H1 (cell line): ENCODE results near the gene NACA. TPM values are rescaled to one million over a fixed set of nuclear protein-coding genes. Genes with fewer than 3 reads are reported as not detected.
A peak's percentile ranks its signal among the peaks of the same experiment; 100 is the strongest.
"Not testable (repeated sequence)": the region's sequence is repeated elsewhere in the genome, so short reads cannot be mapped to it uniquely, and the experiment has no call there.

Source experiments
- CTCF ChIA-PET: fragments of 300-600 bp; sonication (Branson Sonifier 250); formaldehyde crosslinking; loops from one replicate; lab custom pipeline; 2021; ENCODE audit not compliant: partially characterized antibody; lab: Charles Lee
- POLR2A ChIA-PET: fragments of 300-600 bp; sonication (Branson Sonifier 250); formaldehyde crosslinking; loops from one replicate; lab custom pipeline; 2021; ENCODE audit warnings: inconsistent platforms; ENCODE audit not compliant: partially characterized antibody; lab: Charles Lee
- DNase-seq, 2 experiments: peaks; one replicate each; pipeline versions ENCODE4 v3.0.0 to v3.0.0-alpha.2; 2010 to 2022; ENCODE audit warnings: low spot score in 2 of 2, low read depth in 1 of 2, mixed read lengths in 1 of 2
- FAIRE-seq: peaks from 2 replicates; lab custom pipeline; 2011; peaks lifted over from hg19 to GRCh38; lab: Jason Lieb, UNC
- H2AFZ ChIP-seq: 2 replicates; pipeline ENCODE4 v1.8.1; 2012; ENCODE audit warnings: low read length, inconsistent platforms
- H2AK5ac ChIP-seq: 2 replicates; pipeline ENCODE4 v1.6.1; 2013; ENCODE audit warnings: low read depth, low read length
- H2BK120ac ChIP-seq: replicated peaks from 2 replicates; pipeline ENCODE3; 2013; ENCODE audit warnings: low read depth, low read length, inconsistent platforms
- H2BK12ac ChIP-seq: 2 replicates; pipeline ENCODE4 v1.6.1; 2013; ENCODE audit warnings: low read depth, low read length
- H2BK15ac ChIP-seq: 2 replicates; pipeline ENCODE4 v1.6.1; 2013; ENCODE audit warnings: low read length
- H2BK20ac ChIP-seq: 2 replicates; pipeline ENCODE4 v1.6.1; 2013; ENCODE audit warnings: low read length
- H2BK5ac ChIP-seq: 2 replicates; pipeline ENCODE4 v1.6.1; 2013; ENCODE audit warnings: low read depth, low read length
- H3K14ac ChIP-seq: 2 replicates; pipeline ENCODE4 v1.6.1; 2013; ENCODE audit warnings: inconsistent platforms; ENCODE audit not compliant: insufficient read length
- H3K18ac ChIP-seq: 2 replicates; pipeline ENCODE4 v1.6.1; 2013; ENCODE audit warnings: low read length; ENCODE audit errors: extremely low read depth
- H3K23ac ChIP-seq: 2 replicates; pipeline ENCODE4 v1.6.1; 2013; ENCODE audit warnings: inconsistent platforms; ENCODE audit not compliant: insufficient read length
- H3K23me2 ChIP-seq: 2 replicates; pipeline ENCODE4 v1.6.1; 2013; ENCODE audit warnings: low read depth, low read length
- H3K27ac ChIP-seq: 2 replicates; pipeline ENCODE4 v1.6.1; 2011; ENCODE audit warnings: low read depth, low read length, inconsistent platforms
- H3K27me3 ChIP-seq, 4 experiments: replicated peaks in 1 of 4; 1 replicate in 1 of 4; 2 replicates in 3 of 4; pipeline versions ENCODE4 v1.6.1 to v1.8.1; 2011 to 2013; ENCODE audit warnings: low read length in 3 of 4, mild to moderate bottlenecking in 3 of 4, inconsistent platforms in 2 of 4, mixed read lengths in 2 of 4, moderate library complexity in 1 of 4; ENCODE audit not compliant: control insufficient read depth in 3 of 4, insufficient read depth in 3 of 4; ENCODE audit errors: extremely low read depth in 1 of 4
- H3K36me3 ChIP-seq, 4 experiments: 2 replicates each; pipeline versions ENCODE4 v1.6.1 to v1.8.1; 2011 to 2013; ENCODE audit warnings: mild to moderate bottlenecking in 4 of 4, low read length in 3 of 4, moderate library complexity in 2 of 4, control low read depth in 1 of 4, inconsistent platforms in 1 of 4; ENCODE audit not compliant: insufficient read depth in 4 of 4, control insufficient read depth in 2 of 4
- H3K4ac ChIP-seq: replicated peaks from 2 replicates; pipeline ENCODE3; 2013; ENCODE audit warnings: low read length, low read depth, mixed read lengths, inconsistent platforms; ENCODE audit not compliant: insufficient read length
- H3K4me1 ChIP-seq, 4 experiments: replicated peaks in 1 of 4; 1 replicate in 1 of 4; 2 replicates in 3 of 4; pipeline versions ENCODE4 v1.6.1 to v1.8.1; 2011 to 2013; ENCODE audit warnings: low read length in 3 of 4, inconsistent platforms in 2 of 4, mixed read lengths in 1 of 4; ENCODE audit not compliant: insufficient read depth in 4 of 4, control insufficient read depth in 3 of 4
- H3K4me2 ChIP-seq, 2 experiments: 2 replicates each; pipeline versions ENCODE4 v1.6.1 to v1.8.1; 2011 to 2013; ENCODE audit warnings: low read depth in 2 of 2, low read length in 2 of 2, control low read depth in 1 of 2, inconsistent platforms in 1 of 2, mild to moderate bottlenecking in 1 of 2; ENCODE audit not compliant: insufficient read depth in 1 of 2
- H3K4me3 ChIP-seq, 4 experiments: fragments of 200-600, 300-600 bp in 1 of 4; sonication (generic), shearing (Covaris generic), sonication (Bioruptor Twin) in 1 of 4; 2 replicates each; pipeline versions ENCODE4 v1.5.1 to v1.8.1; 2011 to 2016; ENCODE audit warnings: low read length in 4 of 4, low read depth in 3 of 4, control low read depth in 2 of 4, inconsistent platforms in 2 of 4, mild to moderate bottlenecking in 2 of 4, mixed read lengths in 1 of 4, moderate library complexity in 1 of 4; ENCODE audit not compliant: insufficient read depth in 2 of 4; ENCODE audit errors: extremely low read depth in 1 of 4
- H3K56ac ChIP-seq: replicated peaks from 2 replicates; pipeline ENCODE3; 2013; ENCODE audit warnings: low read depth, mild to moderate bottlenecking, mixed read lengths, low read length, inconsistent platforms; ENCODE audit not compliant: insufficient read length
- H3K79me1 ChIP-seq: 2 replicates; pipeline ENCODE4 v1.6.1; 2013; ENCODE audit warnings: low read depth, low read length, control low read depth
- H3K79me2 ChIP-seq, 2 experiments: 2 replicates each; pipeline versions ENCODE4 v1.6.1 to v1.8.1; 2012 to 2013; ENCODE audit warnings: low read length in 2 of 2, mild to moderate bottlenecking in 2 of 2, inconsistent platforms in 1 of 2; ENCODE audit not compliant: insufficient read depth in 2 of 2, control insufficient read depth in 1 of 2
- H3K9ac ChIP-seq, 4 experiments: replicated peaks in 1 of 4; 1 replicate in 1 of 4; 2 replicates in 3 of 4; pipeline versions ENCODE4 v1.6.1 to v1.8.1; 2011 to 2013; ENCODE audit warnings: low read depth in 3 of 4, low read length in 3 of 4, control low read depth in 2 of 4, mild to moderate bottlenecking in 2 of 4, moderate library complexity in 2 of 4, inconsistent platforms in 1 of 4; ENCODE audit errors: extremely low read depth in 1 of 4
- H3K9me3 ChIP-seq, 2 experiments: 2 replicates each; pipeline versions ENCODE4 v1.6.1 to v1.8.1; 2012 to 2013; ENCODE audit warnings: mild to moderate bottlenecking in 2 of 2, moderate library complexity in 2 of 2, control low read depth in 1 of 2, inconsistent platforms in 1 of 2, low read depth in 1 of 2, low read length in 1 of 2, mixed read lengths in 1 of 2; ENCODE audit not compliant: insufficient read depth in 2 of 2
- H4K20me1 ChIP-seq, 2 experiments: replicated peaks in 1 of 2; 2 replicates each; pipeline versions ENCODE3 to v1.8.1; 2011 to 2013; ENCODE audit warnings: inconsistent platforms in 2 of 2, low read length in 2 of 2, mild to moderate bottlenecking in 1 of 2; ENCODE audit not compliant: insufficient read depth in 2 of 2, control insufficient read depth in 1 of 2
- H4K5ac ChIP-seq: 2 replicates; pipeline ENCODE4 v1.6.1; 2013; ENCODE audit warnings: low read length, low read depth, mixed read lengths, inconsistent platforms; ENCODE audit not compliant: insufficient read length
- H4K8ac ChIP-seq: 2 replicates; pipeline ENCODE4 v1.8.0; 2013; ENCODE audit warnings: mild to moderate bottlenecking, moderate library complexity, low read length, inconsistent platforms; ENCODE audit not compliant: insufficient read depth; ENCODE audit errors: extremely low read depth
- H4K91ac ChIP-seq: replicated peaks from 2 replicates; pipeline ENCODE3; 2013; ENCODE audit warnings: low read length, mixed read lengths, inconsistent platforms; ENCODE audit not compliant: insufficient read length
- WGBS, 2 experiments: shearing (Covaris generic) in 1 of 2; methylation state at CpG; one replicate each; pipeline versions ENCODE4 v1.1.6 to v1.1.7; 2013 to 2015; ENCODE audit warnings: low lambda C conversion rate in 2 of 2, mixed read lengths in 2 of 2, inconsistent platforms in 1 of 2, low coverage in 1 of 2, missing lambda C conversion rate in 1 of 2; ENCODE audit not compliant: insufficient replicate concordance in 2 of 2, insufficient coverage in 1 of 2, insufficient read length in 1 of 2; ENCODE audit errors: extremely low coverage in 1 of 2, missing lambda C conversion rate in 1 of 2; 5-methylcytosine and 5-hydroxymethylcytosine counted together
- polyA plus RNA-seq, 7 experiments: library from polyadenylated mRNA; depleted of rRNA in 3 of 7; stranded (reverse) in 5 of 7; unstranded in 2 of 7; fragments of >200 nt in 5 of 7; fragments of 200-250 nt in 2 of 7; gene quantifications; 1 replicate in 5 of 7; 2 replicates in 1 of 7; 4 replicates in 1 of 7; pipeline versions ENCODE4 v1.2.1 to v1.2.3, GENCODE V29; 2011 to 2013; ENCODE audit warnings: missing spikeins in 2 of 7, mixed read lengths in 2 of 7
- total RNA-seq: library from RNA; stranded (reverse); fragmentation: NEBNext Ultra II Directional; extraction: Animal tissue kit (Norgen Biotek cat#: 25700); gene quantifications from 2 replicates; pipeline ENCODE4 v1.2.1, GENCODE V29; 2021

Gene NACA
- total and polyA plus RNA-seq, 2 of the 8 experiments (the other 6 are each of a cell fraction or from before 2014, with no cell fraction given), result 511 to 1,063 TPM

DNA sequence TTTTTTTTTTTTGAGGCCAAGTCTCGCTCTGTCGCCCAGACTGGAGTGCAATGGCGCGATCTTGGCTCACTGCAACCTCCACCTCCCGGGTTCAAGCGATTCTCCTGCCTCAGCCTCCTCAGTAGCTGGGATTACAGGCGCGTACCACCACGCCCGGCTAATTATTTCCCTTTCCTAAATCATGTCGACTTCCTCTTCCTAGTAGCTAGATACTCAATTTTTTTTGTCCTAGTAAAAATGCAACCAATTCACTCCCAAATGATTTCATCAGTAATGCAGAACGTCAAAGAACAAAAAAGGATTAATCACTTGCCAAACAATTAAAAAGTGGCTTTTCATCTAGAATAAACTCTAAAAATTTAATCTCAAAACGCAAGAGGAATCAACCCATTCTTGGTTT, 25.5 kb upstream of the NACA start:
- not testable (repeated sequence) for H4K8ac ChIP-seq, H3K23ac ChIP-seq, H2BK12ac ChIP-seq, H3K9ac ChIP-seq, H2BK15ac ChIP-seq, H3K56ac ChIP-seq, H3K23me2 ChIP-seq, H2BK120ac ChIP-seq, H3K14ac ChIP-seq, FAIRE-seq, H3K27ac ChIP-seq, H3K79me2 ChIP-seq, H3K4ac ChIP-seq, H2AK5ac ChIP-seq, DNase-seq, H4K5ac ChIP-seq, H3K27me3 ChIP-seq, H2BK5ac ChIP-seq, H3K18ac ChIP-seq, H3K4me1 ChIP-seq, H4K91ac ChIP-seq, H2AFZ ChIP-seq, H3K79me1 ChIP-seq, H3K9me3 ChIP-seq, H2BK20ac ChIP-seq, H4K20me1 ChIP-seq
- Histone ChIP-seq H3K36me3 (peaks cover 2 to 39% (median 24%) of the 10 kb centered on the region in 4 experiments; a peak in 7 of 8 replicates), H3K4me2 (peak overlapping the region; percentile 63 to 81; a peak in 3 of 4 replicates), H3K4me3 (peak overlapping the region; percentile 12 to 95 (median 81); a peak in 4 of 8 replicates)
- CTCF ChIA-PET, result interaction anchor here (1.1 to 1.6 kb wide), 2 partner anchors 9 to 10 kb away, joined by 3 to 5 read pairs; no protein-coding TSS in a partner anchor
- WGBS, 2 experiments, result 92% methylated on average over 13 of the region's 13 CpGs; no CpG with 5 or more reads in 1 of the 2 experiments
- POLR2A ChIA-PET, result interaction anchor here (1.0 to 43.7 kb wide), 9 partner anchors 10 to 361 kb away, joined by 3 to 1406 read pairs (median 4); partner anchors contain the start of genes NACA, PTGES3 and STAT6
